Hematopoietic multipotent progenitor cell (in vitro differentiated cells): ENCODE data around the gene KIF22. TPM values are rescaled to one million over a fixed set of nuclear protein-coding genes. Genes with fewer than 3 reads are reported as not detected.
"Not testable (repeated sequence)": the region's sequence is repeated elsewhere in the genome, so short reads cannot be mapped to it uniquely, and the experiment has no call there.

Source experiments
- DNase-seq, 3 donors: peaks; one replicate each; pipeline ENCODE4 v3.0.0-alpha.2; 2011 to 2015; ENCODE audit warnings: low read depth in 2 of 3, low spot score in 2 of 3
- total RNA-seq: library from RNA; depleted of rRNA; stranded (reverse); fragments of >200 nt; gene quantifications from one replicate; pipeline ENCODE4 v1.2.3, GENCODE V29; 2012

The KIF22 gene
- total RNA-seq, 1 donor: 73.8 TPM

GRCh38 chr16:29765167-29766032 is 25.2 kb upstream of the KIF22 start:
- no peak for DNase-seq

- no peak for DNase-seq
Measured at GRCh38 chr16:29766571-29766970, 24.0 kb upstream of the KIF22 start.

- no peak for DNase-seq
Measured at GRCh38 chr16:29767062-29767461, 23.5 kb upstream of the KIF22 start.

GRCh38 chr16:29769507-29769906 is 21.0 kb upstream of the KIF22 start:
- no peak for DNase-seq

- DNase-seq: no peak
Measured at GRCh38 chr16:29770250-29770929, 20.2 kb upstream of the KIF22 start.

GRCh38 chr16:29772330-29772729 is 18.2 kb upstream of the KIF22 start:
- not testable (repeated sequence) for DNase-seq

GRCh38 chr16:29774730-29775129 is 15.8 kb upstream of the KIF22 start:
- DNase-seq: no peak

GRCh38 chr16:29775742-29776408 is 14.7 kb upstream of the KIF22 start:
- DNase-seq: no peak

- DNase-seq: no peak
Measured at GRCh38 chr16:29777576-29778350, 12.8 kb upstream of the KIF22 start, which contains the start of gene ZG16. Gene ZG16, plus strand, starts transcription at chr16:29778256. Its CDS starts 1,011 bp downstream, at chr16:29779267.

- no peak for DNase-seq
Measured at GRCh38 chr16:29779474-29779873, 11.1 kb upstream of the KIF22 start.

GRCh38 chr16:29783094-29783953 is 7.2 kb upstream of the KIF22 start:
- not testable (repeated sequence) for DNase-seq

- peak in 1 of 3 donors; percentile 28 for DNase-seq
Measured at GRCh38 chr16:29784157-29784556, 6.4 kb upstream of the KIF22 start.

- peak in 2 of 3 donors; percentile 56 to 73 for DNase-seq
Measured at GRCh38 chr16:29784901-29785500, 5.5 kb upstream of the KIF22 start.

- not testable (repeated sequence) for DNase-seq
Measured at GRCh38 chr16:29787155-29787554, 3.4 kb upstream of the KIF22 start.

GRCh38 chr16:29789775-29790182 is 772 bp upstream of the KIF22 start:
- no peak for DNase-seq

GRCh38 chr16:29790949-29791844 is 646 bp downstream of the KIF22 start:
- DNase-seq: peak in 1 of 3 donors; percentile 12

- no peak for DNase-seq
Measured at GRCh38 chr16:29791845-29792807, 1.6 kb downstream of the KIF22 start.
